Activated CD4-positive, CD25-positive, alpha-beta regulatory T cell (primary cell): ENCODE measurements around the gene GCM1.

Experiments used
- DNase-seq, 4 experiments: peaks; one replicate each; lab custom pipeline; 2025; lab: John Stamatoyannopoulos, UW

GCM1 gene

DNA sequence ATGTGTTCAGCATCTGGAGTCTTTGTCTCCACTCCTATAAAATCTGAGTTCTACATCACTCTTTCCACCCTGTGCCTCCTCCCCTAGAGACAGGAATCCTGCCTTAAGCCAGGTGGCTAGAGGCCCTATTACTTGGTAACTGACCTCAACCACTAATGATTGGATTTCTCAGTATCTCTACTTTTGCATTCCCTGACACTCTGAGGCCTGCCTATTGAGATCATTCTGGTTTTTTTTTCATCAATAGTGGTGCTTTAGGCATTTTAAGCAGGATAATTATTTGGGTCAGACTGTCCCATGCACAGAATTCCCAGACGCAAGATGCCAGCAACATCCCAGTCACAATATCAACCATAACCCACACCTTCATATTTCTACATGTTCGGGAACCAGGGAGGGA lies 3.9 kb upstream of the GCM1 start:
- DNase-seq = no peak

- no peak for DNase-seq
Measured at GRCh38 chr6:53151676-53152075, 3.0 kb upstream of the GCM1 start.

DNA sequence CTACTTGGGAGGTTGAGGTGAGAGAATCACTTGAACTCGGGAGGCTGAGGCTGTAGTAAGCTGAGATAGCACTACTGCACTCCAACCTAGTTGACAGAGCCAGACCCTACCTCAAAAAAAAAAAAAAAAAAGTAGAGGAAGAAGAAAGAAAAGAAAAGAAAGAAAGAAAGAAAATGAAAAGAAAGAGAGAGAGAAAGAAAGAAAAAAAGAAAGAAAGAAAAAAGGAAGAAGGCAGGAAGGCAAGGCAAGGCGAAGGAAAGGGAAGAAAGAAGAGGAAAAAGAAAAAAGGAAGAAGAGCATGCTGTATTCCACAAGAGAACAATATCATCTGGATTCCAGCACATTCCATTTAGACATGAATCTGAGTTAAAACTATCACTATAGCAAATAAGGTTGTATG lies 3.8 kb downstream of the GCM1 start:
- DNase-seq = no peak

DNA sequence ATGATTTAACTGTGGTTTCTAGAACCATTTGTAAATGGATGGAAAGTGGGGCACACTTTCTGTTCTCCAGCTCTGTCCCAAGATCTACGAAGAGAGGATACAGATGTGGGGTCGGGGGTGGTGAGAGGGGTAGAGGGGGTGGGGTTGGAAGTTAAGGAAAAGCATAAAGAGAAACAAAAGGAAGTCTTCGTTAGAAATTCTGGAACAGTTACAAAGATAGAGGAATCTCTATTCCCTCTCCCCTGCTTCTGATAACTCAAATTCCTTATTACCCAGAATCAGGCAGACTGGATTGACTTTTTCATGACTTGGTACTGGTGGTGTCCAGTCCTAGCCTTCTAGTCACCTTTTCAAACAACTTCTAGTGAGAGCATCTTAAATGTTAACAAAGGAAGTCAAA lies 4.9 kb downstream of the GCM1 start:
- no peak for DNase-seq

- DNase-seq = no peak
Measured at GRCh38 chr6:53142810-53143209, 5.8 kb downstream of the GCM1 start.

- no peak for DNase-seq
Measured at GRCh38 chr6:53139841-53140413, 8.7 kb downstream of the GCM1 start.

DNA sequence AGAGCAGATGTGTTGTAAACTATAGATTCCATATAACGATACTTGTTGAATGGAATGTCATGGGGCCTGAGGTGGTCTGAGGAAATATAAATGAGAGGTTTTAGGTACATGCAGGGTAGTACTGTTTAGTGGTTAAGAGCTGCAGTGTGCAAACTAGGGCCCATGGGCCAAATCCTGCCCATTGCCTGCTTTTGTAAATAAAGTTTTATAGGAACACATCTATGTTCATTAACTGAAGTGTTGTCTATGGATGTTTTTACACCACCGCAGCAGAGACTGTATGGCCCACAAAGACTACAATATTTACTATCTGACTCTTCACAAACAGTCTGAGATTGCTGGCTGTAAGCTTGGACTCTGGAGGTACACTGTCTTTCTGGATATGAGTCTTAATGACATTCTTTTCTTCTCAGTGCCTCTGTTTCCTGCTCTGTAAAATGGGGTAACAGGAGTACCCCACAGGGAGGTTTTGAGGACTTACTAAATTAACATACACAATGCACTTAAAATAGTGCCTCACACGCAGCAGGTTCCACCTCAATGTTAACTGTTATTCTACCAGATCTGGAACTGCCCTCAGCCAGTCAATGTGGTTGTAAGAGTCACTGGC lies 12.5 kb downstream of the GCM1 start:
- no peak for DNase-seq

DNA sequence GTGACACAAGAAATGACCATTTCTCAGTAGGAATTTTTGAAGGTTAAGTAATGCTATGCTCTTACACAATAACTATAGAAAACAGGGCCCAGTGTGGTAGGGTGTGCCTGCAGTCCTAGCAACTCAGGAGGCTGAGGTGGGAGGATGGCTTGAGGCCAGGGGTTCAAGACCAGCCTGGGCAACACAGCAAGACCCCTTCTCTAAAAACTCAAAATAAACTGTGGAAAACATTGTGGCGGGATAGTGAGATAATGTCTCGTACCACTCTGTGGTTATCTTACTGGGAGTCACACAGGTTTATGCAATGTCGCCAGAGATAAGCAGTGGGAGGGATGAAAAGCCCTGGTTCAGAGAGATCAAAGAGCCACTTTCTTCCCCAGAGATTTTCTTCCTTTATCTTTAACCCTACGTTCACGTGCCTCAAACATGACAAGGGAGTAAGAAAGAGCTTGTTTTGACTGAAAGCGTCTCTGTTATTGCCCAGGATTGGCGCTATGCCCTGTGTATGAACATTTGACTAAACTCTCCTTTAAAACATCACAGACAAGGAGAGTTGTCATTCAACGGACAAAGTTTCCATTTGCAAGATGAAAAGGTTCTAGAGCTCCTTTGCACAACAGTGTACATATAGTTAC lies 13.9 kb downstream of the GCM1 start:
- DNase-seq = no peak

GRCh38 chr6:53133961-53134360 lies 14.7 kb downstream of the GCM1 start:
- DNase-seq = no peak

- DNase-seq = no peak
Measured at GRCh38 chr6:53130569-53131290, 17.9 kb downstream of the GCM1 start.

GRCh38 chr6:53128842-53129241 lies 19.8 kb downstream of the GCM1 start:
- DNase-seq = no peak

DNA sequence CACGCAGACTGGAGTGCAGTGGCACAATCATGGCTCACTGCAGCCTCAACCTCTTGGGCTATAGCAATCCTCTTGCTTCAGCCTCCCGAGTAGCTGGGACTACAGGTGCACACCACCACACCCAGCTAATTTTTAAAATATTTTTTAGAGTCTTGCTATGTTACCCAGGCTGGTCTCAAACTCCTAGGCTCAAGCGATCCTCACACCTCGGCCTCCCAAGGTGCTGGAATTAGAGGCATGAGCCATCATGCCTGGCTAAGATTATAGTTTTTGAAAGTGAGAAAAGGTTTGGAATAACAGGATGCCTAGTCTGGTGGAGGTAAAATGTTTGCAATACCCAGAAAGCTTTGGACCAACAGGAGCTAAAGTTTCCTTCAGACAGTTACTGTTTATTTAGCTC lies 23.4 kb downstream of the GCM1 start:
- DNase-seq = no peak

- DNase-seq = no peak
Measured at GRCh38 chr6:53124131-53124800, 24.4 kb downstream of the GCM1 start.

GRCh38 chr6:53119772-53120409 lies 28.8 kb downstream of the GCM1 start:
- no peak for DNase-seq

DNA sequence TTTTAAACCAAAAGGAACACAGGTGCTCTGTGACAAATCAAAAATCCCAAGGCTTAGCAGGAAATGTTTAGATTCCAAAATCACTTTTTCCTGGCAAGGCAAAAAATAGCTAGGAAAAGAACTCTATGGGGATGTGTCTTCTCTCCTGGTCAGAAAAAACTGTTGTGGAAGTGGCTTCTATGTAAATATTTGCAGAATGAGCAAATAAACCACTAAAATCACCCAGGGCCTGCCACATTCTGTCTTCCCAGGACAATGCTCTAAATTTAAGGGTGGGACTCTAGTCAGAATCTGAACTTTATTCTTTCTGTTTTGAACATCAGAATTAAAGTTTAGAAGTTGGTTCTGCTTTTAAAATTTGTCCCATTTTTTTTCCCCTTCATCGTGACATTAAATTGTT lies 29.3 kb downstream of the GCM1 start:
- DNase-seq = no peak

DNA sequence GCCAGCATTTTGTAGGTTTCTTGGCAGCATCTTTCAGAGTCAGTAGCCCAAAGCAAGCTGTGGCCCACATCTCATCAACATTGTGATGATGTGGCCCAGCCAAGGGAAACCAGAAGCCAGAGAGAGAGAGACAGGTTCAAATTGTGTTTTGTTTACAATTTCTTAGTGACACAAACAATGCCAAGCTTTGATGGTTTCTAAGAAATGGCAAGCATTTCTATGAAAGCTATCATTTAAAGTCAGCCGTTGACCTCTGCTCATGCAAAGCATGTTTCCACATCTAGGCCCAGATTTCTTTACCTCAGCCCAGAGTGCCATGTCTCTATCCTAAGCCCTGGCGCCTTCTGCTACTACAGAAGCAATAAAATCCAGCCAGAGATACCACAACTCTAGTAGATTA lies 32.9 kb downstream of the GCM1 start:
- DNase-seq = no peak

DNA sequence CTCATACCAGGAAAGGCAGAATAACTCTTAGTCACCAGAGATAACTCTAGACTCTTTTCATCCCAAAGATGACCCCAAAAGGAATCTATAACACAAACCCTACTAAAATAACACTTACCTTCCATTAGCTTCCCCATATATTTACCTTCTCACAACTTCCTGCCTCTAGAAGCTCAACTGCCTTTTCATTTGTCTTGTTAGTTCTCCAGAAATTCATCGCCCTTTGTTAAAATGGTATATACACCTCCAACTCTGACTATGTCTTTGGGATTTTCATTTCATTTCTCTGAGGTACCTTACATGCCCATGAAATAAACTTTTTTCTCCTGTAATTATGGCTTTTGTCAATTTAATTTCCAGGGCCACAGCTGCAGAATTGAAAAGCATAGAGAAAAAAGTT lies 33.5 kb downstream of the GCM1 start:
- DNase-seq = no peak

GRCh38 chr6:53113742-53114141 lies 34.9 kb downstream of the GCM1 start:
- no peak for DNase-seq

DNA sequence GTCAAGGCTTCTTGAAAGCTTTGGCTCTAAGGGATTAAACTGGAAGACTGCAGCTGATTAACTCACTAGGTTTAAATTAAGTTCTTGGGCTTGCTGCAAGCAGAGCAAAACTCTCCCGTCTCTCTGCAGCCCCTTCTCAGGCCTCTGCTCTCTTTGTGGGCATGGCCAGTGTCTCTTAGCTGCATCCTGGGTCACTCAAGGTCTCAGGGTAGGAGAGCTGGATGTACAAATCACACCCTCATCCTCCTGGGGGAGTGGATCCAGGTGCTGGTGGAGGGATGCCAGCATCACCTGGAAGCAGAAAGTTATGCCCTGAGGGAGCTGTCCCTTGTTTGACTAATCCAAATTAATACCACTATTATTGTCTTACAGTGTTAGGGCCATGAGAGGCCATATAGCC lies 35.8 kb downstream of the GCM1 start:
- DNase-seq = no peak

DNA sequence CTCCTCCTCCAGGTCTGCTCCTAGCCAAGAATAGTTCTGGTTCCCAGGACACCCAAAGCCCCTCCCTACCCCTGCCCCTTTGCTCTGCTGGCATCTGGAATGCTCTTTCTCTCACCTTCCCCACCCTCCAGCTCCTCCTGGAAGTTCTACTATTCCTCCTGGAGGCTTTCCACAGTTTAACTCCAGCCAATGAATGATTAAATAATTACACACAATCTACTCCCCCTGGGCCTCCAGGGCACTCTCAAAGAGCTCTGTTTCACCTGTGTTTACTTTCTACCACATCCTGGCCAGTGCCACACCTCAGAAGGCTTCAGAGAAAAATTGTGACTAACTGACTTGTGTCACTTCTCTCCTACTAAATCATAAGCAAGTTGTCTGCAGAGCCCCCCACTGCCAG lies 36.2 kb downstream of the GCM1 start:
- DNase-seq = no peak

DNA sequence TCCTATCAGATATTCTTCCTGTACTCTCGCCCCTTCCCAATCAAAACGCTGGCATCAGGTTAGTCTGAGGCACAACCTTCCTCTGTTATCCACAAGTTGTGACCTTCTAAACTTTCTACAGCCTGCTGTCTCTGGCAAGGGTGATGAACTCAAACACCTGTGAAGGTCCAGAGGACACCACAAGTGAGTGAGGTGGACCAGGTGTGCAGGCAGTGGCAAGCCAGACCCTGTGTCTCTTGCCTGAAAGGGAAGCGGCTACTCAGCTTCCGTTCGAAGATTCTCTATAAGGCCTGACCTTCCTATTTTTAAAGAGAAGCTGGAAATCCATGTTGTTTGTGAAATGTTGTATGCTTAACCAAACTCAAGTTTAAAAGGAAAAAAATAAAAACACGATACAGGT lies 36.8 kb downstream of the GCM1 start:
- DNase-seq = no peak

GRCh38 chr6:53109612-53110011 lies 39.0 kb downstream of the GCM1 start:
- no peak for DNase-seq
